GM19025 (cell line): Measurements from ENCODE around the gene DNALI1.

Source experiments
- ATAC-seq: cut with Tn5 transposase; IDR thresholded peaks from one replicate; pipeline ENCODE4 v1.9.1; 2021; ENCODE audit warnings: mild to moderate bottlenecking, low read depth, moderate library complexity; ENCODE audit not compliant: unreplicated experiment

Gene DNALI1

GRCh38 chr1:37599940-37600339 lies 43.2 kb downstream of the DNALI1 start:
- no peak for ATAC-seq

- ATAC-seq, result no peak
Observed at GRCh38 chr1:37601441-37601840, 44.7 kb downstream of the DNALI1 start.

GRCh38 chr1:37602750-37603694 lies 46.3 kb downstream of the DNALI1 start:
- ATAC-seq, result no peak

- ATAC-seq, result no peak
Observed at GRCh38 chr1:37605061-37605650, 48.4 kb downstream of the DNALI1 start.

GRCh38 chr1:37605806-37606474 lies 49.2 kb downstream of the DNALI1 start:
- ATAC-seq, result no peak

- no peak for ATAC-seq
Observed at GRCh38 chr1:37606481-37607263, 49.9 kb downstream of the DNALI1 start.

- no peak for ATAC-seq
Observed at GRCh38 chr1:37609002-37609401, 52.3 kb downstream of the DNALI1 start.

GRCh38 chr1:37609994-37610393 lies 53.3 kb downstream of the DNALI1 start:
- no peak for ATAC-seq

- no peak for ATAC-seq
Observed at GRCh38 chr1:37612186-37612585, 55.4 kb downstream of the DNALI1 start.

- no peak for ATAC-seq
Observed at GRCh38 chr1:37614105-37614504, 57.4 kb downstream of the DNALI1 start.

GRCh38 chr1:37616330-37616729 lies 59.6 kb downstream of the DNALI1 start:
- no peak for ATAC-seq
